HepG2 (cell line): ENCODE measurements around the gene GSDMA. TPM values are rescaled to one million over a fixed set of nuclear protein-coding genes. Genes with fewer than 3 reads are reported as not detected.

Source experiments
- ATF7-NPFF ChIP-seq: sonication (generic); formaldehyde crosslinking; IDR thresholded peaks from 2 replicates; pipeline ENCODE4 v1.8.1; 2023; ENCODE audit warnings: mild to moderate bottlenecking, low read depth, missing genetic modification reagents, moderate library complexity
- ATRX ChIP-seq: sonication (generic); formaldehyde crosslinking; IDR thresholded peaks from 2 replicates; pipeline ENCODE4 v1.4.0; 2020; ENCODE audit warnings: missing genetic modification reagents, borderline replicate concordance
- BRF2 ChIP-seq: sonication (generic); formaldehyde crosslinking; IDR thresholded peaks from 2 replicates; pipeline ENCODE4 v1.8.1; 2022; ENCODE audit warnings: mild to moderate bottlenecking, missing genetic modification reagents
- DR1 ChIP-seq: sonication (generic); formaldehyde crosslinking; IDR thresholded peaks from 2 replicates; pipeline ENCODE4 v1.8.0; 2021; ENCODE audit warnings: mild to moderate bottlenecking, missing genetic modification reagents, inconsistent platforms
- EP300 ChIP-seq, 3 experiments: sonication (generic) in 1 of 3; formaldehyde crosslinking in 1 of 3; IDR thresholded peaks; 2 replicates each; pipeline versions ENCODE4 v1.5.1 to v1.6.1; 2011 to 2020; ENCODE audit warnings: low read depth in 2 of 3, low read length in 2 of 3, borderline replicate concordance in 1 of 3, improper control_type of control experiment in 1 of 3, mild to moderate bottlenecking in 1 of 3, missing genetic modification reagents in 1 of 3, moderate library complexity in 1 of 3
- FOXA3 ChIP-seq: IDR thresholded peaks from 2 replicates; pipeline ENCODE4 v1.6.1; 2016; ENCODE audit warnings: missing genetic modification reagents, missing compliant biosample characterization
- HDAC6 ChIP-seq: fragments of 200-600 bp; sonication (generic); IDR thresholded peaks from 2 replicates; pipeline ENCODE4 v1.7.0; 2017; ENCODE audit warnings: mild to moderate bottlenecking, antibody characterized with exemption, low read length, low read depth
- HOXA5 ChIP-seq: sonication (generic); formaldehyde crosslinking; IDR thresholded peaks from 2 replicates; pipeline ENCODE4 v1.4.0; 2020; ENCODE audit warnings: missing genetic modification reagents
- KDM2A ChIP-seq: sonication (generic); formaldehyde crosslinking; IDR thresholded peaks from 2 replicates; pipeline ENCODE4 v1.4.0; 2020; ENCODE audit warnings: low read depth, missing genetic modification reagents, borderline replicate concordance
- KLF11 ChIP-seq: IDR thresholded peaks from 2 replicates; pipeline ENCODE4 v1.6.1; 2016; ENCODE audit warnings: missing compliant biosample characterization
- KMT2A ChIP-seq: sonication (generic); formaldehyde crosslinking; IDR thresholded peaks from 2 replicates; pipeline ENCODE4 v1.4.0; 2020; ENCODE audit warnings: missing genetic modification reagents
- MTA3 ChIP-seq: sonication (generic); formaldehyde crosslinking; IDR thresholded peaks from 2 replicates; pipeline ENCODE4 v1.4.0; 2020; ENCODE audit warnings: missing genetic modification reagents
- MXD4 ChIP-seq: IDR thresholded peaks from 2 replicates; pipeline ENCODE4 v1.6.1; 2016; ENCODE audit warnings: mild to moderate bottlenecking, missing biosample characterization, missing genetic modification reagents
- MYNN ChIP-seq: sonication (generic); formaldehyde crosslinking; IDR thresholded peaks from 2 replicates; pipeline ENCODE4 v1.4.0; 2020; ENCODE audit warnings: mild to moderate bottlenecking, low read depth, missing genetic modification reagents
- NFKB2 ChIP-seq: sonication (generic); formaldehyde crosslinking; IDR thresholded peaks from 2 replicates; pipeline ENCODE4 v1.4.0; 2020; ENCODE audit warnings: missing genetic modification reagents, borderline replicate concordance
- POLR2AphosphoS2 ChIP-seq: IDR thresholded peaks from 2 replicates; pipeline ENCODE4 v1.6.1; 2011; ENCODE audit warnings: low read depth, low read length, improper control_type of control experiment
- SOX6 ChIP-seq, 2 experiments: fragments of 450-650 bp in 1 of 2; sonication (generic) in 1 of 2; formaldehyde crosslinking in 1 of 2; IDR thresholded peaks; 2 replicates each; pipeline versions ENCODE4 v1.4.0 to v1.6.1; 2017 to 2020; ENCODE audit warnings: antibody characterized with exemption in 1 of 2, mild to moderate bottlenecking in 1 of 2, missing genetic modification reagents in 1 of 2
- SP140L ChIP-seq: sonication (generic); formaldehyde crosslinking; IDR thresholded peaks from 2 replicates; pipeline ENCODE4 v1.4.0; 2020; ENCODE audit warnings: missing genetic modification reagents, borderline replicate concordance
- SP4 ChIP-seq: sonication (generic); formaldehyde crosslinking; IDR thresholded peaks from 2 replicates; pipeline ENCODE4 v1.8.1; 2023; ENCODE audit warnings: mild to moderate bottlenecking, missing genetic modification reagents
- TOPORS ChIP-seq: sonication (generic); formaldehyde crosslinking; IDR thresholded peaks from 2 replicates; pipeline ENCODE4 v1.8.0; 2023; ENCODE audit warnings: mild to moderate bottlenecking, missing genetic modification reagents
- ZBTB33 ChIP-seq: sonication (generic); formaldehyde crosslinking; IDR thresholded peaks from 2 replicates; pipeline ENCODE4 v1.4.0; 2020; ENCODE audit warnings: missing genetic modification reagents
- ZMAT3 ChIP-seq: sonication (generic); formaldehyde crosslinking; conservative IDR thresholded peaks from 2 replicates; pipeline ENCODE4 v1.7.0; 2021; ENCODE audit warnings: missing genetic modification reagents
- ZNF260 ChIP-seq: sonication (generic); formaldehyde crosslinking; IDR thresholded peaks from 2 replicates; pipeline ENCODE4 v1.4.0; 2020; ENCODE audit warnings: missing genetic modification reagents, low read depth, mild to moderate bottlenecking, borderline replicate concordance
- ZNF317 ChIP-seq: sonication (generic); formaldehyde crosslinking; IDR thresholded peaks from 2 replicates; pipeline ENCODE4 v1.5.0; 2020; ENCODE audit warnings: mild to moderate bottlenecking, missing genetic modification reagents
- ZNF331 ChIP-seq: sonication (generic); formaldehyde crosslinking; IDR thresholded peaks from 2 replicates; pipeline ENCODE4 v1.4.0; 2020; ENCODE audit warnings: missing genetic modification reagents
- ZNF34 ChIP-seq: sonication (generic); formaldehyde crosslinking; IDR thresholded peaks from 2 replicates; pipeline ENCODE4 v1.4.0; 2020; ENCODE audit warnings: mild to moderate bottlenecking, missing genetic modification reagents, borderline replicate concordance
- ZNF446 ChIP-seq: sonication (generic); formaldehyde crosslinking; IDR thresholded peaks from 2 replicates; pipeline ENCODE4 v1.5.0; 2020; ENCODE audit warnings: mild to moderate bottlenecking, missing genetic modification reagents
- ZNF484 ChIP-seq: sonication (generic); formaldehyde crosslinking; IDR thresholded peaks from 2 replicates; pipeline ENCODE4 v1.5.1; 2020; ENCODE audit warnings: mild to moderate bottlenecking, low read depth, missing genetic modification reagents, borderline replicate concordance
- ZNF768 ChIP-seq: sonication (generic); formaldehyde crosslinking; IDR thresholded peaks from 2 replicates; pipeline ENCODE4 v1.4.0; 2020; ENCODE audit warnings: missing genetic modification reagents
- ZNF775 ChIP-seq: sonication (generic); formaldehyde crosslinking; IDR thresholded peaks from 2 replicates; pipeline ENCODE4 v1.4.0; 2020; ENCODE audit warnings: missing genetic modification reagents, mild to moderate bottlenecking, moderate library complexity, borderline replicate concordance
- polyA plus RNA-seq, 8 experiments: library from polyadenylated mRNA; depleted of rRNA in 3 of 8; stranded (reverse) in 7 of 8; unstranded in 1 of 8; fragments of >200 nt; fragmentation: Illumina TruSeq in 4 of 8; extraction: Trizol in 4 of 8; gene quantifications; 2 replicates each; pipeline versions ENCODE4 v1.2.1 to v1.2.3, GENCODE V29; 2011 to 2016; ENCODE audit warnings: low read depth in 4 of 8, missing spikeins in 1 of 8, mixed read lengths in 1 of 8; ENCODE audit not compliant: insufficient read depth in 1 of 8
- total RNA-seq, 5 experiments: library from RNA; depleted of rRNA; stranded (reverse); fragments of >200 nt; fragmentation: Illumina TruSeq; extraction: Trizol; gene quantifications; 2 replicates each; pipeline ENCODE4 v1.2.3, GENCODE V29; 2016; ENCODE audit warnings: low read depth in 1 of 5

The GSDMA gene
- total and polyA plus RNA-seq, 2 of the 13 experiments (the other 11 are each of a cell fraction or from before 2014, with no cell fraction given): not detected

- no peak for TF ChIP-seq KMT2A (CRISPR knock-in tag)
- 0 out of 2 replicates have a peak, but pooled peaks have one; percentile 13 for TF ChIP-seq ZBTB33 (CRISPR knock-in tag)
- TF ChIP-seq SP140L (CRISPR knock-in tag): no peak
- no peak for TF ChIP-seq MTA3 (CRISPR knock-in tag)
- TF ChIP-seq ZNF484 (CRISPR knock-in tag): no peak
- TF ChIP-seq MYNN (CRISPR knock-in tag): no peak
- no peak for TF ChIP-seq HOXA5
- no peak for TF ChIP-seq ZNF768 (CRISPR knock-in tag)
- no peak for TF ChIP-seq ZNF34
- TF ChIP-seq HDAC6: no peak
- no peak for TF ChIP-seq ZNF446 (CRISPR knock-in tag)
- TF ChIP-seq KDM2A (CRISPR knock-in tag): peak; percentile 2; the same call in 1 of the 2 replicates
- TF ChIP-seq NFKB2 (CRISPR knock-in tag): no peak
- no peak for TF ChIP-seq FOXA3 (CRISPR knock-in tag)
- no peak for TF ChIP-seq MXD4 (CRISPR knock-in tag)
- TF ChIP-seq EP300 (IDR thresholded peaks at IDR 0.05; ENCODE audit: low read depth in 2 of 2, low read length in 2 of 2): no peak
- no peak for TF ChIP-seq EP300 (CRISPR knock-in tag; IDR thresholded peaks at IDR 0.05; ENCODE audit: borderline replicate concordance)
- TF ChIP-seq DR1 (CRISPR knock-in tag): no peak
- no peak for TF ChIP-seq KLF11 (CRISPR knock-in tag)
- no peak for TF ChIP-seq ZNF331 (CRISPR knock-in tag)
- TF ChIP-seq ATF7-NPFF (CRISPR knock-in tag): no peak
- peak; percentile 49; the same call in 1 of the 2 replicates for TF ChIP-seq SP4
- no peak for TF ChIP-seq SOX6 (IDR thresholded peaks at IDR 0.05)
- peak; percentile 48; the same call in 1 of the 2 replicates for TF ChIP-seq SOX6 (CRISPR knock-in tag; IDR thresholded peaks at IDR 0.05)
- TF ChIP-seq ZNF260 (CRISPR knock-in tag): no peak
- no peak for TF ChIP-seq TOPORS (CRISPR knock-in tag)
- no peak for TF ChIP-seq POLR2AphosphoS2
- no peak for TF ChIP-seq ATRX (CRISPR knock-in tag)
- TF ChIP-seq ZNF775 (CRISPR knock-in tag): no peak
- no peak for TF ChIP-seq ZNF317 (CRISPR knock-in tag)
- no peak for TF ChIP-seq ZMAT3 (CRISPR knock-in tag)
- TF ChIP-seq BRF2 (CRISPR knock-in tag): no peak
Observed at GRCh38 chr17:39953471-39953888, 9.3 kb upstream of the GSDMA start (continued).
